IMR-90 (cell line): ENCODE data around the gene ARGFX. TPM values are rescaled to one million over a fixed set of nuclear protein-coding genes. Genes with fewer than 3 reads are reported as not detected.

Experiments used
- ATAC-seq: fragments of 200-7000 bp; cut with Tn5 transposase; 2 replicates; pipeline ENCODE4 v1.9.1; 2020; ENCODE audit warnings: low read depth, mild to moderate bottlenecking, moderate library complexity
- BruUV-seq: library from RNA; stranded (reverse); fragments of 400-500 nt; replicated peaks from 2 replicates; lab custom pipeline; 2021; lab: Mats Ljungman, UMichigan
- CTCF ChIA-PET: fragments of 300-600 bp; formaldehyde crosslinking; extraction: SDS; loops from one replicate; lab custom pipeline; 2021; ENCODE audit warnings: antibody characterized with exemption; lab: Yijun Ruan, JAX
- POLR2A ChIA-PET: fragments of 300-600 bp; sonication (Branson Sonifier 250); formaldehyde crosslinking; loops from one replicate; lab custom pipeline; 2022; ENCODE audit warnings: antibody characterized with exemption; ENCODE audit not compliant: unreplicated experiment; lab: Charles Lee
- DNase-seq: peaks from one replicate; pipeline ENCODE4 v3.0.0; 2013
- H2AFZ ChIP-seq: replicated peaks from 2 replicates; pipeline ENCODE3; 2013; ENCODE audit warnings: low read length, mild to moderate bottlenecking; ENCODE audit not compliant: poor library complexity
- H2AK5ac ChIP-seq: 2 replicates; pipeline ENCODE4 v1.6.1; 2013; ENCODE audit warnings: low read depth, low read length, inconsistent platforms
- H2AK9ac ChIP-seq: replicated peaks from 2 replicates; pipeline ENCODE3; 2013; ENCODE audit warnings: mild to moderate bottlenecking, low read depth, low read length, moderate library complexity; ENCODE audit not compliant: poor library complexity
- H2BK120ac ChIP-seq: 2 replicates; pipeline ENCODE4 v1.6.1; 2013; ENCODE audit warnings: low read depth, low read length, inconsistent platforms
- H2BK15ac ChIP-seq: 3 replicates; pipeline ENCODE4 v1.6.1; 2013; ENCODE audit warnings: low read depth, low read length, inconsistent platforms
- H2BK20ac ChIP-seq: 2 replicates; pipeline ENCODE4 v1.6.1; 2013; ENCODE audit warnings: low read depth, mild to moderate bottlenecking, inconsistent platforms, low read length, moderate library complexity
- H2BK5ac ChIP-seq: 2 replicates; pipeline ENCODE4 v1.6.1; 2013; ENCODE audit warnings: mild to moderate bottlenecking, low read depth, low read length, inconsistent platforms; ENCODE audit not compliant: poor library complexity, severe bottlenecking
- H3K14ac ChIP-seq: replicated peaks from 2 replicates; pipeline ENCODE4 v1.6.1; 2013; ENCODE audit warnings: low read depth, low read length, inconsistent platforms
- H3K18ac ChIP-seq: 2 replicates; pipeline ENCODE4 v1.6.1; 2013; ENCODE audit warnings: low read depth, low read length, control low read depth
- H3K23ac ChIP-seq: 2 replicates; pipeline ENCODE4 v1.6.1; 2013; ENCODE audit warnings: low read depth, low read length, inconsistent platforms
- H3K27ac ChIP-seq: 2 replicates; pipeline ENCODE4 v1.5.1; 2013; ENCODE audit warnings: mild to moderate bottlenecking, control low read depth, low read length; ENCODE audit not compliant: insufficient read depth
- H3K27me3 ChIP-seq: 2 replicates; pipeline ENCODE4 v1.6.1; 2013; ENCODE audit warnings: low read length; ENCODE audit not compliant: control insufficient read depth, insufficient read depth
- H3K36me3 ChIP-seq: 2 replicates; pipeline ENCODE4 v1.6.1; 2013; ENCODE audit warnings: low read length, mixed read lengths; ENCODE audit not compliant: control insufficient read depth, insufficient read depth
- H3K4ac ChIP-seq: 2 replicates; pipeline ENCODE4 v1.6.1; 2013; ENCODE audit warnings: low read depth, low read length, inconsistent platforms
- H3K4me1 ChIP-seq: 2 replicates; pipeline ENCODE4 v1.6.1; 2013; ENCODE audit warnings: low read length, mixed read lengths; ENCODE audit not compliant: control insufficient read depth, insufficient read depth
- H3K4me2 ChIP-seq: 2 replicates; pipeline ENCODE4 v1.6.1; 2013; ENCODE audit warnings: low read depth, mild to moderate bottlenecking, control low read depth, low read length, moderate library complexity
- H3K4me3 ChIP-seq: 2 replicates; pipeline ENCODE4 v1.5.1; 2013; ENCODE audit warnings: low read depth, mild to moderate bottlenecking, control low read depth, low read length, moderate library complexity; ENCODE audit not compliant: insufficient read depth
- H3K56ac ChIP-seq: 2 replicates; pipeline ENCODE4 v1.6.1; 2013; ENCODE audit warnings: low read length, inconsistent platforms; ENCODE audit not compliant: insufficient read depth; ENCODE audit errors: extremely low read depth
- H3K79me1 ChIP-seq, 2 experiments: 2 replicates each; pipeline ENCODE4 v1.6.1; 2013; ENCODE audit warnings: low read length in 2 of 2, inconsistent platforms in 1 of 2, low read depth in 1 of 2
- H3K9ac ChIP-seq: 2 replicates; pipeline ENCODE4 v1.6.1; 2013; ENCODE audit warnings: low read depth, low read length, control low read depth
- H3K9me1 ChIP-seq: 2 replicates; pipeline ENCODE4 v1.6.1; 2013; ENCODE audit warnings: low read length, inconsistent platforms; ENCODE audit not compliant: insufficient read depth
- H3K9me3 ChIP-seq: 2 replicates; pipeline ENCODE4 v1.6.1; 2013; ENCODE audit warnings: low read length; ENCODE audit not compliant: control insufficient read depth, insufficient read depth
- H4K20me1 ChIP-seq: 2 replicates; pipeline ENCODE4 v1.6.1; 2013; ENCODE audit warnings: low read length, inconsistent platforms; ENCODE audit not compliant: insufficient read depth
- H4K5ac ChIP-seq: 2 replicates; pipeline ENCODE4 v1.6.1; 2013; ENCODE audit warnings: mild to moderate bottlenecking, low read depth, low read length, control low read depth
- H4K8ac ChIP-seq, 2 experiments: 2 replicates each; pipeline ENCODE4 v1.6.1; 2013; ENCODE audit warnings: low read depth in 2 of 2, low read length in 2 of 2, control low read depth in 1 of 2, inconsistent platforms in 1 of 2
- H4K91ac ChIP-seq: 2 replicates; pipeline ENCODE4 v1.6.1; 2013; ENCODE audit warnings: low read depth, low read length, inconsistent platforms; ENCODE audit not compliant: insufficient read depth
- BHLHE40 ChIP-seq: fragments of 150-350 bp; IDR thresholded peaks from 2 replicates; pipeline ENCODE4 v1.6.1; 2016; ENCODE audit warnings: mild to moderate bottlenecking, low read depth, low read length
- CEBPB ChIP-seq: IDR thresholded peaks from 2 replicates; pipeline ENCODE4 v1.6.1; 2012; ENCODE audit warnings: low read depth, low read length, improper control_type of control experiment
- CHD1 ChIP-seq: IDR thresholded peaks from 2 replicates; pipeline ENCODE4 v1.6.1; 2012; ENCODE audit warnings: low read depth, low read length, improper control_type of control experiment
- CTCF ChIP-seq: conservative IDR thresholded peaks from 2 replicates; pipeline ENCODE4 v1.5.1; 2012; ENCODE audit warnings: mild to moderate bottlenecking, low read depth, low read length, improper control_type of control experiment
- ELK1 ChIP-seq: fragments of 150-350 bp; IDR thresholded peaks from 2 replicates; pipeline ENCODE4 v1.6.1; 2016; ENCODE audit warnings: low read depth, mild to moderate bottlenecking, low read length, moderate library complexity, borderline replicate concordance
- FOS ChIP-seq: fragments of 150-350 bp; IDR thresholded peaks from 2 replicates; pipeline ENCODE4 v1.6.1; 2016; ENCODE audit warnings: low read depth, low read length
- MAFK ChIP-seq: IDR thresholded peaks from 2 replicates; pipeline ENCODE4 v1.6.1; 2012; ENCODE audit warnings: low read depth, low read length, improper control_type of control experiment
- MAZ ChIP-seq: IDR thresholded peaks from 2 replicates; pipeline ENCODE4 v1.6.1; 2012; ENCODE audit warnings: low read depth, mild to moderate bottlenecking, low read length, improper control_type of control experiment, moderate library complexity, borderline replicate concordance
- MXI1 ChIP-seq: IDR thresholded peaks from 2 replicates; pipeline ENCODE4 v1.6.1; 2012; ENCODE audit warnings: low read depth, mild to moderate bottlenecking, low read length, moderate library complexity, borderline replicate concordance
- NFE2L2 ChIP-seq: fragments of 150-350 bp; IDR thresholded peaks from 2 replicates; pipeline ENCODE4 v1.6.1; 2016; ENCODE audit warnings: low read depth, mild to moderate bottlenecking, low read length
- POLR2A ChIP-seq: IDR thresholded peaks from 2 replicates; pipeline ENCODE4 v1.6.1; 2012; ENCODE audit warnings: mild to moderate bottlenecking, low read depth, low read length
- RAD21 ChIP-seq: IDR thresholded peaks from 2 replicates; pipeline ENCODE4 v1.6.1; 2012; ENCODE audit warnings: low read length, improper control_type of control experiment
- RCOR1 ChIP-seq: IDR thresholded peaks from 2 replicates; pipeline ENCODE4 v1.6.1; 2012; ENCODE audit warnings: mild to moderate bottlenecking, low read length, improper control_type of control experiment; ENCODE audit not compliant: insufficient replicate concordance
- RFX5 ChIP-seq: IDR thresholded peaks from 2 replicates; pipeline ENCODE4 v1.8.0; 2012; ENCODE audit warnings: low read depth, mild to moderate bottlenecking, low read length, moderate library complexity
- SMC3 ChIP-seq: fragments of 150-350 bp; IDR thresholded peaks from 2 replicates; pipeline ENCODE4 v1.6.1; 2016; ENCODE audit warnings: low read depth, mild to moderate bottlenecking, antibody characterized with exemption, low read length, moderate library complexity
- USF2 ChIP-seq: fragments of 150-350 bp; IDR thresholded peaks from 2 replicates; pipeline ENCODE4 v1.6.1; 2017; ENCODE audit warnings: mild to moderate bottlenecking, antibody characterized with exemption, low read length, low read depth
- WGBS, 2 experiments: methylation state at CpG; one replicate each; pipeline versions ENCODE4 v1.1.5 to v1.1.7; 2013; ENCODE audit warnings: missing lambda C conversion rate in 2 of 2; ENCODE audit not compliant: insufficient read length in 1 of 2; ENCODE audit errors: extremely low coverage in 2 of 2; 5-methylcytosine and 5-hydroxymethylcytosine counted together
- dilution Hi-C: fragments of 300-500 bp; cut with HindIII; formaldehyde crosslinking; loops from one replicate; pipeline ENCODE4 v1.14.3; 2018; ENCODE audit warnings: low sequenced_read_pairs; ENCODE audit not compliant: unreplicated experiment
- in situ Hi-C: fragments of 300-500 bp; cut with MboI; formaldehyde crosslinking; loops from 3 replicates; pipeline ENCODE4 v1.14.3; 2019; ENCODE audit warnings: low sequenced_read_pairs, inconsistent platforms, mixed read lengths
- intact Hi-C: fragments of 100-400 bp; cut with micrococcal nuclease; formaldehyde crosslinking; loops from 2 replicates; pipeline ENCODE4 v1.10.0; 2022
- polyA plus RNA-seq, 3 experiments: library from polyadenylated mRNA; depleted of rRNA; stranded (reverse); fragments of >200 nt; gene quantifications; 2 replicates each; pipeline ENCODE4 v1.2.3, GENCODE V29; 2012; ENCODE audit warnings: low replicate concordance in 1 of 3
- total RNA-seq: library from RNA; depleted of rRNA; stranded (reverse); fragments of >200 nt; gene quantifications from 2 replicates; pipeline ENCODE4 v1.2.3, GENCODE V29; 2012

ARGFX gene
- total and polyA plus RNA-seq, 2 of the 4 experiments (the other 2 are of a cell fraction): not detected

GRCh38 chr3:121552379-121552778, 15.4 kb upstream of the ARGFX start:
- peak overlapping the region in 1 of 2 experiments; percentile 34; a peak in 1 of 4 replicates for H4K8ac ChIP-seq
- no peak overlapping the region for H3K23ac ChIP-seq
- H2AK5ac ChIP-seq: no peak overlapping the region
- CTCF ChIA-PET: interaction anchor here (0.6 kb wide), 1 partner anchor 711 kb away, joined by 3 read pairs; no protein-coding TSS in a partner anchor
- TF ChIP-seq RCOR1 (no peak), RAD21 (no peak), BHLHE40 (no peak), MAZ (no peak), ELK1 (no peak), CTCF (no peak), NFE2L2 (no peak), MXI1 (no peak), FOS (no peak), USF2 (no peak), MAFK (no peak), CHD1 (no peak), SMC3 (no peak), CEBPB (no peak), RFX5 (no peak), POLR2A (no peak)
- ATAC-seq: peak; percentile 42; the same call in 1 of the 2 replicates
- H2BK120ac ChIP-seq: 0 out of 2 replicates have a peak overlapping the region, but pooled peaks have one; percentile 4
- POLR2A ChIA-PET: no interaction called here
- H2BK15ac ChIP-seq: no peak overlapping the region
- no peak overlapping the region for H2BK20ac ChIP-seq
- no peaks in the 10 kb centered on the region for H3K9me1 ChIP-seq
- no peak overlapping the region for H3K9ac ChIP-seq
- H4K5ac ChIP-seq: peak overlapping the region; percentile 5; the same call in 1 of the 2 replicates
- H4K20me1 ChIP-seq: no peaks in the 10 kb centered on the region
- H3K4ac ChIP-seq: no peak overlapping the region
- H3K36me3 ChIP-seq: no peaks in the 10 kb centered on the region
- no peak overlapping the region for H2BK5ac ChIP-seq
- intact Hi-C loops (no loop called here), in situ Hi-C loops (loop anchor here (10.0 kb wide), 1 partner anchor 712 kb away; no protein-coding TSS in a partner anchor), dilution Hi-C loops (no loop called here)
- H3K27me3 ChIP-seq: no peaks in the 10 kb centered on the region
- peak overlapping the region; percentile 60 for H3K4me2 ChIP-seq
- no peak overlapping the region for H3K14ac ChIP-seq
- no peaks in the 10 kb centered on the region; the same call in 1 of the 2 replicates for H3K4me1 ChIP-seq
- peak overlapping the region; percentile 9; the same call in 1 of the 2 replicates for H3K4me3 ChIP-seq
- no peak overlapping the region for H3K18ac ChIP-seq
- no peak overlapping the region for H3K56ac ChIP-seq
- peak overlapping the region; percentile 64 for H2AFZ ChIP-seq
- no peak overlapping the region for H2AK9ac ChIP-seq
- BruUV-seq: no TSS peak
- WGBS, 2 experiments: 37% methylated on average over 3 of the region's 4 CpGs; no CpG with 5 or more reads in 1 of the 2 experiments
- no peak overlapping the region for H4K91ac ChIP-seq
- no peak for DNase-seq
- no peaks in the 10 kb centered on the region for H3K9me3 ChIP-seq
- H3K27ac ChIP-seq: no peak overlapping the region
- no peaks in the 10 kb centered on the region for H3K79me1 ChIP-seq
